Trophoblast cell (in vitro differentiated cells and primary cell): ENCODE results near the gene SUPV3L1.
"Not testable (repeated sequence)": the region's sequence is repeated elsewhere in the genome, so short reads cannot be mapped to it uniquely, and the experiment has no call there.

Experiments used
- DNase-seq, 2 donors: peaks; one replicate each; pipeline ENCODE4 v3.0.0-alpha.2; 2016
- H2AFZ ChIP-seq: 2 replicates; pipeline ENCODE4 v1.6.1; 2013; ENCODE audit warnings: low read length, moderate library complexity, mild to moderate bottlenecking; ENCODE audit not compliant: insufficient read depth, poor library complexity
- H2AK5ac ChIP-seq: 2 replicates; pipeline ENCODE4 v1.6.1; 2013; ENCODE audit warnings: mild to moderate bottlenecking, low read length
- H2BK120ac ChIP-seq: 2 replicates; pipeline ENCODE4 v1.6.1; 2013; ENCODE audit warnings: low read length, mild to moderate bottlenecking, moderate library complexity; ENCODE audit not compliant: insufficient read depth, poor library complexity
- H2BK12ac ChIP-seq: 2 replicates; pipeline ENCODE4 v1.6.1; 2013; ENCODE audit warnings: mild to moderate bottlenecking, low read length, moderate library complexity
- H2BK5ac ChIP-seq: 2 replicates; pipeline ENCODE4 v1.6.1; 2013; ENCODE audit warnings: low read length, low read depth, moderate library complexity, mild to moderate bottlenecking; ENCODE audit not compliant: poor library complexity
- H3K14ac ChIP-seq: 2 replicates; pipeline ENCODE4 v1.6.1; 2013; ENCODE audit warnings: mild to moderate bottlenecking, low read length
- H3K18ac ChIP-seq: 2 replicates; pipeline ENCODE4 v1.6.1; 2013; ENCODE audit warnings: mild to moderate bottlenecking, low read length
- H3K23ac ChIP-seq: 2 replicates; pipeline ENCODE4 v1.6.1; 2013; ENCODE audit warnings: low read length
- H3K27ac ChIP-seq: 2 replicates; pipeline ENCODE4 v1.5.1; 2013; ENCODE audit warnings: low read depth, mild to moderate bottlenecking, inconsistent platforms, low read length, moderate library complexity
- H3K27me3 ChIP-seq: 2 replicates; pipeline ENCODE4 v1.6.1; 2013; ENCODE audit warnings: inconsistent platforms, mild to moderate bottlenecking, low read length, moderate library complexity; ENCODE audit not compliant: insufficient read depth
- H3K36me3 ChIP-seq, 2 experiments: 1 replicate in 1 of 2; 2 replicates in 1 of 2; pipeline ENCODE4 v1.6.1; 2013; ENCODE audit warnings: low read length in 2 of 2, mild to moderate bottlenecking in 2 of 2, moderate library complexity in 1 of 2; ENCODE audit not compliant: insufficient read depth in 2 of 2, control insufficient read depth in 1 of 2
- H3K4ac ChIP-seq: 2 replicates; pipeline ENCODE4 v1.6.1; 2013; ENCODE audit warnings: low read depth, mild to moderate bottlenecking, low read length, moderate library complexity
- H3K4me1 ChIP-seq, 2 experiments: 1 replicate in 1 of 2; 2 replicates in 1 of 2; pipeline ENCODE4 v1.6.1; 2013; ENCODE audit warnings: low read length in 2 of 2, mild to moderate bottlenecking in 2 of 2, moderate library complexity in 1 of 2; ENCODE audit not compliant: insufficient read depth in 2 of 2, control insufficient read depth in 1 of 2
- H3K4me2 ChIP-seq: 2 replicates; pipeline ENCODE4 v1.6.1; 2013; ENCODE audit warnings: inconsistent platforms, mild to moderate bottlenecking, low read length, moderate library complexity
- H3K4me3 ChIP-seq: 2 replicates; pipeline ENCODE4 v1.5.1; 2013; ENCODE audit warnings: mild to moderate bottlenecking, low read depth, low read length, inconsistent platforms
- H3K79me1 ChIP-seq: one replicate; pipeline ENCODE4 v1.6.1; 2013; ENCODE audit warnings: low read length
- H3K79me2 ChIP-seq: 2 replicates; pipeline ENCODE4 v1.6.1; 2013; ENCODE audit warnings: low read length, mild to moderate bottlenecking; ENCODE audit not compliant: control insufficient read depth, insufficient read depth, poor library complexity
- H3K9ac ChIP-seq: 2 replicates; pipeline ENCODE4 v1.6.1; 2013; ENCODE audit warnings: mild to moderate bottlenecking, low read length
- H3K9me3 ChIP-seq: 2 replicates; pipeline ENCODE4 v1.6.1; 2013; ENCODE audit warnings: low read depth, mild to moderate bottlenecking, control low read depth, inconsistent platforms, low read length; ENCODE audit not compliant: insufficient read depth
- H4K12ac ChIP-seq: 2 replicates; pipeline ENCODE4 v1.6.1; 2013; ENCODE audit warnings: low read depth, mild to moderate bottlenecking, low read length, moderate library complexity
- H4K8ac ChIP-seq: 2 replicates; pipeline ENCODE4 v1.6.1; 2013; ENCODE audit warnings: low read depth, mild to moderate bottlenecking, low read length, moderate library complexity
- H4K91ac ChIP-seq: one replicate; pipeline ENCODE4 v1.6.1; 2013; ENCODE audit warnings: low read depth, mild to moderate bottlenecking, low read length, moderate library complexity
- WGBS: extraction: QIAGEN DNeasy Blood & Tissue Kit; methylation state at CpG from one replicate; pipeline ENCODE4 v1.1.7; 2013; ENCODE audit warnings: missing lambda C conversion rate; ENCODE audit not compliant: insufficient read length, insufficient coverage; ENCODE audit errors: extremely low coverage; 5-methylcytosine and 5-hydroxymethylcytosine counted together

Gene SUPV3L1

DNA sequence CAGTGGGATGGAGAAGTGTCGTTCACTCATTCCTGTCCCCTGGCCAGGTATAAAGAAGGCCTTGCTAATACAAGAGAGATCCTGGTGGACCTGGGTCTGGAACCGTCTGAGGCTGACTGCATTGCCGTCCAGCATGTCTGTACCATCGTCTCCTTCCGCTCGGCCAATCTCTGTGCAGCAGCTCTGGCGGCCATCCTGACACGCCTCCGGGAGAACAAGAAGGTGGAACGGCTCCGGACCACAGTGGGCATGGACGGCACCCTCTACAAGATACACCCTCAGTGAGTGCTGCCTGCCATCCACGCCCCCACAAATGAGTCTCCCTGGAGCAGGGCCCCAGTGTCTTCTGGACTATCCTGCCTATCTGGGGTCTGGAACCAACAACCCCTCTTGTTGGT, 67.3 kb downstream of the SUPV3L1 start:
- H3K79me2 ChIP-seq: no peaks in the 10 kb centered on the region
- DNase-seq: no peak
- H3K4me2 ChIP-seq: no peak overlapping the region
- no peak overlapping the region for H2AK5ac ChIP-seq
- no peak overlapping the region for H4K8ac ChIP-seq
- H3K27me3 ChIP-seq: no peaks in the 10 kb centered on the region
- no peak overlapping the region for H3K4ac ChIP-seq
- no peak overlapping the region for H2BK5ac ChIP-seq
- no peak overlapping the region for H3K23ac ChIP-seq
- no peaks in the 10 kb centered on the region for H3K36me3 ChIP-seq
- H3K18ac ChIP-seq: no peak overlapping the region
- no peak overlapping the region for H3K4me3 ChIP-seq
- no peaks in the 10 kb centered on the region for H3K79me1 ChIP-seq
- no peak overlapping the region for H4K12ac ChIP-seq
- H3K14ac ChIP-seq: no peak overlapping the region
- H2BK120ac ChIP-seq: no peak overlapping the region
- no peak overlapping the region for H2BK12ac ChIP-seq
- no peak overlapping the region for H3K9ac ChIP-seq
- H3K9me3 ChIP-seq: no peaks in the 10 kb centered on the region
- H2AFZ ChIP-seq: no peak overlapping the region
- H3K4me1 ChIP-seq: no peaks in the 10 kb centered on the region
- no peak overlapping the region for H3K27ac ChIP-seq
- no peak overlapping the region for H4K91ac ChIP-seq
- no CpG with 5 or more reads among the region's 13 CpGs for WGBS

DNA sequence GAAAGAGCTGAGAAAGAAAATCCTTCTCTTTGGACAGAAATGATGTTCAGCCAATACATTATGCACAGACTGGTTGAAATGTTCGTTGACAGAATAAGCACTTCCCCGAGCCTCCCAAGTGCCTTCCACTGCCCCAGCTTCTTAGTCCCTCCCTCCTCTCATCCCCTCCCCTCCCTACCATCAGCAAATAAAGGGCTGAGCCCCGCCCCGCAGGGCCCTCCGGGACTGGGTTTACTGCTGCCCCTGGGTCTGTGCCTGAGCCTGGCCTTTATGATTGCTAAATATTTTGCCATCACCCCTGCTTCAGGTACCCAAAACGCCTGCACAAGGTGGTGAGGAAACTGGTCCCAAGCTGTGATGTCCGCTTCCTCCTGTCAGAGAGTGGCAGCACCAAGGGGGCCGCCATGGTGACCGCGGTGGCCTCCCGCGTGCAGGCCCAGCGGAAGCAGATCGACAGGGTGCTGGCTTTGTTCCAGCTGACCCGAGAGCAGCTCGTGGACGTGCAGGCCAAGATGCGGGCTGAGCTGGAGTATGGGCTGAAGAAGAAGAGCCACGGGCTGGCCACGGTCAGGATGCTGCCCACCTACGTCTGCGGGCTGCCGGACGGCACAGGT, 68.2 kb downstream of the SUPV3L1 start:
- H3K23ac ChIP-seq: no peak overlapping the region
- no peaks in the 10 kb centered on the region for H3K79me2 ChIP-seq
- H3K27me3 ChIP-seq: no peaks in the 10 kb centered on the region
- no peak overlapping the region for H3K9ac ChIP-seq
- no peak overlapping the region for H4K12ac ChIP-seq
- H2BK5ac ChIP-seq: no peak overlapping the region
- no peaks in the 10 kb centered on the region for H3K36me3 ChIP-seq
- no peak overlapping the region for H3K4me2 ChIP-seq
- no peak overlapping the region for H4K8ac ChIP-seq
- H3K18ac ChIP-seq: no peak overlapping the region
- no peak overlapping the region for H2BK12ac ChIP-seq
- no peak for DNase-seq
- no peak overlapping the region for H2AFZ ChIP-seq
- no peak overlapping the region for H3K27ac ChIP-seq
- no peak overlapping the region for H2BK120ac ChIP-seq
- no peaks in the 10 kb centered on the region for H3K9me3 ChIP-seq
- no peak overlapping the region for H3K4me3 ChIP-seq
- H3K79me1 ChIP-seq: no peaks in the 10 kb centered on the region
- no peak overlapping the region for H2AK5ac ChIP-seq
- no peaks in the 10 kb centered on the region for H3K4me1 ChIP-seq
- H3K14ac ChIP-seq: no peak overlapping the region
- no peak overlapping the region for H4K91ac ChIP-seq
- no peak overlapping the region for H3K4ac ChIP-seq
- no CpG with 5 or more reads among the region's 24 CpGs for WGBS

DNA sequence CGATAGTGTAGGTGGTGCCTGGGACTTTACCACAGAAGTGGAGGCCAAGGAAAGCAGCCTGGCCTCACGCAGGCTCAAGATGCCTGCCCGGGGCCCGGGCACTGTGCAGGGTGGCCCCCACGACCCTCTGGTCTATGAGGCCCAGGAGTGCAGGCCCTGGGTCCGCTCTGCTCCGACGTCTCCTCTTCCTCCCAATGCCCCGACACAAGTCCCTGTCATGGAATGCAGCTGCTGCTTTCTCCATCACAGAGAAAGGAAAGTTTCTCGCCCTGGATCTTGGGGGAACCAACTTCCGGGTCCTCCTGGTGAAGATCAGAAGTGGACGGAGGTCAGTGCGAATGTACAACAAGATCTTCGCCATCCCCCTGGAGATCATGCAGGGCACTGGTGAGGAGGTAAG, 70.0 kb downstream of the SUPV3L1 start:
- no peak for DNase-seq
- Histone ChIP-seq H3K4me2 (no peak overlapping the region), H3K14ac (no peak overlapping the region), H3K27me3 (no peaks in the 10 kb centered on the region), H3K18ac (no peak overlapping the region), H4K12ac (no peak overlapping the region), H3K4ac (no peak overlapping the region), H3K9me3 (no peaks in the 10 kb centered on the region), H3K4me1 (no peaks in the 10 kb centered on the region), H2BK5ac (no peak overlapping the region), H3K9ac (no peak overlapping the region), H2AK5ac (no peak overlapping the region), H2AFZ (no peak overlapping the region), H3K23ac (no peak overlapping the region), H2BK12ac (no peak overlapping the region), H3K79me1 (no peaks in the 10 kb centered on the region), H2BK120ac (no peak overlapping the region), H3K79me2 (no peaks in the 10 kb centered on the region), H4K91ac (no peak overlapping the region), H3K4me3 (no peak overlapping the region), H4K8ac (no peak overlapping the region), H3K27ac (no peak overlapping the region), H3K36me3 (no peaks in the 10 kb centered on the region)
- WGBS: no CpG with 5 or more reads among the region's 14 CpGs

DNA sequence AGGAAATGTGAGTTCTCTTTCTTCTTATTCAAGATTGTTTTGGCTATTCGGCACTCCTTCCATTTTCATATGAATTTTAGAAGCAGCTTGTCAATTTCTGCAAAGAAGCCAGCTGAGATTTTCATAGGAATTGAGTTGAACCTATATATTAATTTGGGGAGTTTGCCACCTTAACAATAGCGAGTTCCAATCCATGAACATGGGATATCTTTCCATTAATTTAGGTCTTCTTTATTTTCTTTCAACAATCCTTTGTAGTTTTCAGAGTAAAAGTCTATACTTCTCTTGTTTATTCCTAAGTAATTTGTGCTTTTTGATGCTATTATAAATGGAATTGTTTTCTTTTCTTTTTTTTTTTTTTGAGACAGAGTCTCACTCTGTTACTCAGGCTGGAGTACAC, 71.4 kb downstream of the SUPV3L1 start:
- H3K4ac ChIP-seq, H3K18ac ChIP-seq, DNase-seq, H3K9me3 ChIP-seq, H4K8ac ChIP-seq, H3K79me2 ChIP-seq, H3K27me3 ChIP-seq, H3K4me3 ChIP-seq, H3K79me1 ChIP-seq, H2BK5ac ChIP-seq, H3K23ac ChIP-seq, H2AFZ ChIP-seq, H3K9ac ChIP-seq, H2BK12ac ChIP-seq, H3K4me1 ChIP-seq, H2AK5ac ChIP-seq, H2BK120ac ChIP-seq, H3K4me2 ChIP-seq, H3K27ac ChIP-seq, H4K91ac ChIP-seq, H3K36me3 ChIP-seq, H3K14ac ChIP-seq, H4K12ac ChIP-seq: not testable (repeated sequence)
- WGBS: no CpG with 5 or more reads among the region's 2 CpGs
